Heart right ventricle (tissue), 16 donors: Measurements from ENCODE around the gene LMNA. TPM values are rescaled to one million over a fixed set of nuclear protein-coding genes. Genes with fewer than 3 reads are reported as not detected.
"Not testable (repeated sequence)": the region's sequence is repeated elsewhere in the genome, so short reads cannot be mapped to it uniquely, and the experiment has no call there.

Experiments
- ATAC-seq, 8 donors: fragments of 200-7000 bp; cut with Tn5 transposase; one replicate each; pipeline ENCODE4 v1.9.1; 2020; ENCODE audit warnings: mild to moderate bottlenecking in 8 of 8, moderate library complexity in 8 of 8, moderate number of reproducible peaks in 1 of 8
- DNase-seq, 2 donors: peaks; one replicate each; pipeline ENCODE4 v3.0.0-alpha.2; 2020
- H3K27ac ChIP-seq, 10 donors: fragments of 200-600 bp; sonication (generic) in 2 of 10; one replicate each; pipeline versions ENCODE4 v1.5.0 to v1.8.0; 2020 to 2022; ENCODE audit warnings: mild to moderate bottlenecking in 3 of 10
- H3K27me3 ChIP-seq, 7 donors: fragments of 200-600 bp; one replicate each; pipeline ENCODE4 v1.8.0; 2021 to 2022; ENCODE audit warnings: mild to moderate bottlenecking in 2 of 7
- H3K36me3 ChIP-seq, 9 donors: fragments of 200-600 bp; sonication (generic) in 1 of 9; one replicate each; pipeline versions ENCODE4 v1.5.0 to v1.8.0; 2020 to 2022; ENCODE audit warnings: mild to moderate bottlenecking in 2 of 9
- H3K4me1 ChIP-seq, 9 donors: fragments of 200-600 bp; sonication (generic) in 1 of 9; one replicate each; pipeline versions ENCODE4 v1.5.0 to v1.8.0; 2020 to 2022; ENCODE audit warnings: mild to moderate bottlenecking in 4 of 9
- H3K4me3 ChIP-seq, 10 donors: fragments of 200-600 bp; sonication (generic) in 2 of 10; one replicate each; pipeline versions ENCODE4 v1.5.0 to v1.8.0; 2020 to 2022; ENCODE audit warnings: mild to moderate bottlenecking in 7 of 10, moderate library complexity in 2 of 10
- H3K9me3 ChIP-seq, 11 donors: fragments of 200-600 bp in 10 of 11; sonication (generic) in 2 of 11; one replicate each; pipeline versions ENCODE4 v1.5.0 to v1.8.0; 2013 to 2022; ENCODE audit warnings: mild to moderate bottlenecking in 2 of 11, control low read depth in 1 of 11, moderate library complexity in 1 of 11
- WGBS, 2 donors: extraction: QIAGEN DNeasy Blood & Tissue Kit; methylation state at CpG; one replicate each; pipeline ENCODE4 v1.1.7; 2013; ENCODE audit warnings: inconsistent platforms in 1 of 2; 5-methylcytosine and 5-hydroxymethylcytosine counted together
- intact Hi-C, 10 donors: fragments of 100-400 bp; cut with DNase I; formaldehyde crosslinking; loops; one replicate each; pipeline versions ENCODE4 v1.11.1 to v1.14.2; 2022
- polyA plus RNA-seq, 2 donors: library from polyadenylated mRNA; stranded (reverse); fragments of 200-250 nt; gene quantifications; one replicate each; pipeline ENCODE4 v1.2.3, GENCODE V29; 2013
- total RNA-seq, 10 donors: library from RNA; stranded (reverse); fragmentation: NEBNext Ultra II Directional in 3 of 10; extraction: Animal tissue kit (Norgen Biotek cat#: 25700) in 3 of 10; gene quantifications; one replicate each; pipeline versions ENCODE4 v1.2.1 to v1.2.4, GENCODE V29; 2021 to 2023
- TF ChIP-seq, protein P1 (sequence below), 9 donors: fragments of 200-600 bp; sonication (generic) in 2 of 9; IDR thresholded peaks; one replicate each; pipeline versions ENCODE4 v1.5.0 to v1.8.0; 2021 to 2022; ENCODE audit warnings: antibody characterized with exemption in 9 of 9, mild to moderate bottlenecking in 5 of 9, moderate library complexity in 1 of 9
- donor health status: Arrhythmogenic right ventricular cardiomyopathy.
- donor health status: ischemic (EF 13 %, LVEDD 7.1; RV severe dilation, severe dysfunction).
- donor health status: healthy with polysubstance abuse.
- donor health status: DM: no; HTN: yes; CAD: no.
- donor health status: DM: no; HTN: no; CAD: no.
- donor health status: ischemic (EF 25% LVEDD 6.9; RV normal size, moderate dysfunction).
- donor health status: ischemic (EF 25% LVEDD 5.7; RV mildly dilated, moderate dysfunction).
- donor health status: healthy.
- donor health status: DM: yes; HTN: yes; CAD: no.
- donor health status: Ischemic cardiomyopathy.
- donor health status: ischemic (EF 35%, LVEDD 5.7; RV mildly dilated, moderate dysfunction).
- donor health status: nonischemic (EF 11% LVEDD 7.7; RV severe dilation, severe dysfunction).
- donor health status: DM: yes; HTN: yes; CAD: no.
- donor health status: PGD.
- donor health status: ischemic (EF 29% LVEDD 5.4; RV normal size, mild dysfunction).
- donor health status: nonischemic (EF 23%, LVEDD 6.1; RV moderate dilation, normal function).

The LMNA gene
- total and polyA plus RNA-seq, 12 donors, result 213 to 554 (median 277) TPM

DNA sequence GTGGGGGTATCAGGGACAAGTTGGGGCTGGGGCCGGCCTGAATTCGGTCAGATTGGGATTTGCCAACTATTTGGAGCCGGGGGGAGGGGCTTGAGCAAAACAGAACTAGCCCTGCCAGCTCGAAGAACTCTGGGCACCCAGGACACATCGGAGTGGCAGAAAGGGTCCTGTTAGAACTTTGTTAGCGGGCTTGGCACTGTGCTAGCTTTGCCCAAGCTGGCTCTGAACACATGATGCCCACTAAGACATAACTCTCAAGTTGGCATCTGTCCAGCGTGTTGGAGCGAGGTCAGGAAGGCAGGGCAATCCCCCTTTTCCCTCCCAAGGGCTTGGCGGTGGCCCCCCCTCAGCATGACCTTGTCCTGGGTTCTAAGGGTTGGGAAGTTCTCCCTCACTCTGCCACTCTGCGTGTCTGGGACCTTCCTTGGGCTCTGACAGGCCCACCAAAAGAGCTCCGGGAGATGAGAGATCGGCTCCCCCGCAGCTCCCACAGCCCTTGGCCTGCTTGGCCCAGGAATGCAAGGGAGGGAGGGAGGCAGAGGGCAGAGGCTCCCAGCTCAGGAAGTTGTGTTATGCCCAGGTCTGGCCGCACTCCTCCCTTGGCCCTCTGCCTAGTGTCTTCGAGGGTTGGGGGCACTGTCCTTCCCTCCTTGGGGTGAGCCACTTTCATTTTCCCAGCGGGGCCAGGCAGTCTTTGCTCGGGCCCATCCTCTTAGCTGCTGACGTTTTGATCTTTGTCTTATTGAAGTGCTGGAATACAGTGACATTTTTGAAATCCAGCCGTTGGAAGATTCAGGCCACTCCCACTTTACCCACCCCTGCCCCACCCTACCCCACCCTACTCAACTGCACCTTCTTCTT lies 1.2 kb downstream of the LMNA start:
- ATAC-seq, result peak; percentile 17 to 56 (median 42)
- DNase-seq, result peak; percentile 66 to 70
- no peaks in the 10 kb centered on the region for H3K9me3 ChIP-seq
- WGBS, 2 donors, result 1 to 2% methylated on average over 19 of the region's 19 CpGs
- intact Hi-C loops, result no loop called here
- peaks cover 0 to 7% (median 0%) of the 10 kb centered on the region in 7 donors for H3K27me3 ChIP-seq
- peak overlapping the region; percentile 86 to 99 (median 96) for H3K4me3 ChIP-seq
- H3K4me1 ChIP-seq, result peaks cover 23 to 74% (median 57%) of the 10 kb centered on the region in 9 donors
- TF ChIP-seq, protein P1, sequence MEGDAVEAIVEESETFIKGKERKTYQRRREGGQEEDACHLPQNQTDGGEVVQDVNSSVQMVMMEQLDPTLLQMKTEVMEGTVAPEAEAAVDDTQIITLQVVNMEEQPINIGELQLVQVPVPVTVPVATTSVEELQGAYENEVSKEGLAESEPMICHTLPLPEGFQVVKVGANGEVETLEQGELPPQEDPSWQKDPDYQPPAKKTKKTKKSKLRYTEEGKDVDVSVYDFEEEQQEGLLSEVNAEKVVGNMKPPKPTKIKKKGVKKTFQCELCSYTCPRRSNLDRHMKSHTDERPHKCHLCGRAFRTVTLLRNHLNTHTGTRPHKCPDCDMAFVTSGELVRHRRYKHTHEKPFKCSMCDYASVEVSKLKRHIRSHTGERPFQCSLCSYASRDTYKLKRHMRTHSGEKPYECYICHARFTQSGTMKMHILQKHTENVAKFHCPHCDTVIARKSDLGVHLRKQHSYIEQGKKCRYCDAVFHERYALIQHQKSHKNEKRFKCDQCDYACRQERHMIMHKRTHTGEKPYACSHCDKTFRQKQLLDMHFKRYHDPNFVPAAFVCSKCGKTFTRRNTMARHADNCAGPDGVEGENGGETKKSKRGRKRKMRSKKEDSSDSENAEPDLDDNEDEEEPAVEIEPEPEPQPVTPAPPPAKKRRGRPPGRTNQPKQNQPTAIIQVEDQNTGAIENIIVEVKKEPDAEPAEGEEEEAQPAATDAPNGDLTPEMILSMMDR (IDR thresholded peaks at IDR 0.05), result no peak
- H3K27ac ChIP-seq, result peak overlapping the region; percentile 93 to 100 (median 98)
- H3K36me3 ChIP-seq, result peaks cover 0 to 22% (median 0%) of the 10 kb centered on the region in 9 donors

DNA sequence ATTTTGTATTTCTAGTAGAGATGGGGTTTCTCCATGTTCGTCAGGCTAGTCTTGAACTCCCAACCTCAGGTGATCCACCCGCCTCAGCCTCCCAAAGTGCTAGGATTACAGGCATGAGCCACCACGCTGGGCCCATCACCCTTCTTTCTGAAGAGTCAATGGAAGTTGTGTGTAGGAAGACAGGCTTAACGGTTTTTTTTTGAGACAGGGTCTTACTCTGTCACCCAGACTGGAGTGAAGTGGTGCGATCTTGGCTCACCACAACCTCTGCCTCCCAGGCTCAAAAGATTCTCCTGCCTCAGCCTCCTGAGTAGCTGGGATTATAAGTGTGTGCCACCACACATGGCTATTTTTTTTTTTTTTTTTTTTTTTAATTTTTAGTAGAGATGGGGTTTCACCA lies 2.2 kb downstream of the LMNA start:
- WGBS, 2 donors, result 55 to 60% methylated on average over 5 of the region's 5 CpGs
- H3K4me3 ChIP-seq, result peak overlapping the region; percentile 86 to 99 (median 96)
- H3K36me3 ChIP-seq, result peaks cover 0 to 27% (median 0%) of the 10 kb centered on the region in 9 donors
- intact Hi-C loops, H3K27me3 ChIP-seq, H3K9me3 ChIP-seq, DNase-seq, ATAC-seq: not testable (repeated sequence)
- peaks cover 32 to 80% (median 67%) of the 10 kb centered on the region in 9 donors for H3K4me1 ChIP-seq
- peak overlapping the region; percentile 93 to 100 (median 98) for H3K27ac ChIP-seq

DNA sequence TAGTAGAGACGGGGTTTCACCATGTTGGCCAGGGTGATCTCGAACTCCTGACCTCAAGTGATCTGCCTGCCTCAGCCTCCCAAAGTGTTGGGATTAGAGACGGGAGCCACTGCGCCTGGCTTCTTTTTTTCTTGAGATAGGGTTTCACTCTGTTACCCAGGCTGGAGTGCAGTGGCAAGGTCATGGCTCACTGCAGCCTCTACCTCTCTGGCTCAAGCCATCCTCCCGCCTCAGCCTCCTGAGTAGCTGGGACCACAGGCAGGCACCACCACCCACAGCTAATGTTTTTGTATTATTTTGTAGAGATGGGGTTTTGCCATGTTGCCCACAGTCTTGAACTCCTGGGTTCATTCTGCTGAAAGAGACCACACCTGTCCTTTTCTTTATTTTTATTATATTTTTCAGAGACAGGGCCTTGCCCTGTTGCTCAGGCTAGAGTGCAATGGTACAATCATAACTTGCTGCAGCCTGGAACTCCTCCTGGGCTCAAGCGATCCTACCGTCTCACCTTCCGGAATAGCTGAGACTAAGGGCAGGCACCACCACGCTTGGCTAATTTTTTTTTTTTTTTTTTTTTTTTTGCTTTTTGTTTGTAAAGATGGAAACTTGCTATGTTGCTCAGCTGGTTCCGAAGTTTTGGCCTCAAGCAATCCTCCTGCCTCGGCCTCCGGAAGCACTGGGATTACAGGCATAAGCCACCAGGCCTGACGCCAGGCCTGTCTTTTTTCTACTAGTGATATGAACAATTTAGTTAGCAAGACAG lies 3.1 kb downstream of the LMNA start:
- whole genome bisulfite sequencing, 2 donors, result 58% methylated on average over 13 of the region's 13 CpGs
- Histone ChIP-seq H3K27ac (peak overlapping the region; percentile 61 to 100 (median 98)), H3K9me3 (no peaks in the 10 kb centered on the region), H3K27me3 (peaks cover 0 to 7% (median 0%) of the 10 kb centered on the region in 7 donors), H3K4me3 (peak overlapping the region in 9 of 10 donors; percentile 21 to 99 (median 95)), H3K36me3 (peaks cover 0 to 30% (median 0%) of the 10 kb centered on the region in 9 donors), H3K4me1 (peaks cover 36 to 81% (median 74%) of the 10 kb centered on the region in 9 donors)
- intact Hi-C loops, result no loop called here
- TF ChIP-seq, protein P1 (IDR thresholded peaks at IDR 0.05), result no peak
- ATAC-seq, result no peak
- DNase-seq, result no peak

DNA sequence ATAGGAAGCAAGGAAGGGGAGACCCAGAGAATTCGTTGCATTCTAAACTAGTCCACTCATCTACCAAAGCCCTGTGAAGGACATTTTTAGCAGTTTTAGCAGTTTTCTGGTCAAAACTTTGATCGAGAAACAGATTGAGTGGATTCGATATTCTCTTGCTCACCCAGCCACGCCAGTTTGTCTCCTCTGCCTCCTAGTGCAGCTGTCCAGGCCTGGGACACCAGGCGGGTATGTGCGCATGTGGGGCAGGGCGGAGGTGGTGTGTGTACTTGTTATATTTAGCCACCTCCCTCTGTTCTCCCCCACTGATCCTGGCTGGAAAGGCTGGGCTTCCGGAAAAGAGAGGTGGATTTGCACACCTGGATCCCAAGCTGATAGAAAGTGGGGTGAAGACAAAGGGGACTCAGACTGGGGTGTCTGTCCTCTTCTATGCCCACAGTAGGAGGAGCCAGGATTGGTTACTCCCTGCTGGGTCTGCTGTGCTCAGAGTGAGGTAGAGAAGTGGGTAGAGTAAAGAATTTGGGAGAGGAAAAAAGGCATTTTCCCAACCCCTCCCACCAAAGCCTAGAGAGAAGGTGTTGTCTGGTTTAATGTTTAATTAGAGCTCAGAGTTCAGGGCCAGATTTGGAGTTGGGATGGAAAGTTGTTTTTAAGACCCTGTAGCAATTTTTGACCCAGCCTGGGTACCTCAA lies 3.8 kb downstream of the LMNA start:
- H3K4me3 ChIP-seq, result peak overlapping the region in 9 of 10 donors; percentile 21 to 99 (median 95)
- peak overlapping the region; percentile 61 to 100 (median 98) for H3K27ac ChIP-seq
- 27 to 31% methylated on average over 8 of the region's 8 CpGs for WGBS, 2 donors
- peaks cover 0 to 7% (median 0%) of the 10 kb centered on the region in 7 donors for H3K27me3 ChIP-seq
- H3K36me3 ChIP-seq, result peaks cover 0 to 30% (median 0%) of the 10 kb centered on the region in 9 donors
- peaks cover 40 to 88% (median 81%) of the 10 kb centered on the region in 9 donors for H3K4me1 ChIP-seq
- ATAC-seq (peak in 4 of 8 donors; percentile 16 to 38 (median 33)), DNase-seq (peak; percentile 65 to 74)
- no peaks in the 10 kb centered on the region for H3K9me3 ChIP-seq
- intact Hi-C loops, result no loop called here
- TF ChIP-seq, protein P1 (IDR thresholded peaks at IDR 0.05), result no peak
